Stomach (tissue), 9 donors: Measurements from ENCODE around the gene MAJIN. TPM values are rescaled to one million over a fixed set of nuclear protein-coding genes. Genes with fewer than 3 reads are reported as not detected.

Source experiments
- DNase-seq, 2 donors: peaks; one replicate each; pipeline versions ENCODE4 v3.0.0 to v3.0.0-alpha.2; 2013 to 2019
- H3K27ac ChIP-seq, 5 donors: fragments of 200-600 bp in 4 of 5; sonication (generic) in 4 of 5; one replicate each; pipeline ENCODE4 v1.5.1; 2013 to 2019; ENCODE audit warnings: mild to moderate bottlenecking in 1 of 5, moderate library complexity in 1 of 5
- H3K27me3 ChIP-seq, 3 donors: fragments of 200-600 bp; sonication (generic); one replicate each; pipeline ENCODE4 v1.5.1; 2017 to 2019; ENCODE audit warnings: mixed run types in 1 of 3
- H3K36me3 ChIP-seq, 4 donors: fragments of 200-600 bp; sonication (generic); 1 replicate in 3 of 4; 2 replicates in 1 of 4; pipeline ENCODE4 v1.5.1; 2016 to 2019
- H3K4me1 ChIP-seq, 4 donors: fragments of 200-600 bp; sonication (generic); one replicate each; pipeline ENCODE4 v1.5.1; 2016 to 2019
- H3K4me3 ChIP-seq, 4 donors: fragments of 200-600 bp; sonication (generic) in 3 of 4; one replicate each; pipeline ENCODE4 v1.5.1; 2016 to 2019; ENCODE audit warnings: mild to moderate bottlenecking in 1 of 4
- H3K9me3 ChIP-seq, 4 donors: fragments of 200-600 bp; sonication (generic); one replicate each; pipeline ENCODE4 v1.5.1; 2016 to 2019
- CTCF ChIP-seq, 7 experiments: fragments of 450-650 bp in 4 of 7; fragments of 200-600 bp in 3 of 7; sonication (generic) in 3 of 7; IDR thresholded peaks; one replicate each; pipeline ENCODE4 v1.5.1; 2016 to 2019; ENCODE audit warnings: antibody characterized with exemption in 7 of 7, control low read depth in 2 of 7, mild to moderate bottlenecking in 1 of 7
- EP300 ChIP-seq: sonication (generic); formaldehyde crosslinking; IDR thresholded peaks from one replicate; pipeline ENCODE4 v1.6.1; 2017; ENCODE audit warnings: antibody characterized with exemption
- POLR2A ChIP-seq, 4 donors: fragments of 450-650 bp; IDR thresholded peaks; one replicate each; pipeline ENCODE4 v1.6.1; 2016; ENCODE audit warnings: antibody characterized with exemption in 4 of 4, control low read depth in 2 of 4, mild to moderate bottlenecking in 1 of 4, moderate library complexity in 1 of 4
- POLR2AphosphoS5 ChIP-seq, 3 donors: sonication (generic); formaldehyde crosslinking; IDR thresholded peaks; one replicate each; pipeline ENCODE4 v1.6.1; 2016; ENCODE audit warnings: antibody characterized with exemption in 3 of 3
- WGBS, 5 donors: extraction: QIAGEN DNeasy Blood & Tissue Kit in 3 of 5; methylation state at CpG; one replicate each; pipeline versions ENCODE4 v1.1.5 to v1.1.7; 2013 to 2018; 5-methylcytosine and 5-hydroxymethylcytosine counted together
- intact Hi-C: fragments of 100-400 bp; cut with DNase I; formaldehyde crosslinking; loops from one replicate; pipeline ENCODE4 v1.15.1; 2023; ENCODE audit warnings: low total_unique reads
- polyA plus RNA-seq, 3 donors: library from polyadenylated mRNA; stranded (reverse); fragments of 200-250 nt; gene quantifications; one replicate each; pipeline ENCODE4 v1.2.3, GENCODE V29; 2013
- total RNA-seq, 5 donors: library from RNA; depleted of rRNA; stranded (reverse); fragments of >200 nt; gene quantifications; one replicate each; pipeline versions ENCODE4 v1.1.0 to v1.2.3, GENCODE V29; 2014 to 2016
- donor health status: healthy with polysubstance abuse.
- donor health status: Bipolar disorder and iron deficiency.
- donor health status: healthy.

The MAJIN gene
- total and polyA plus RNA-seq, 8 donors = 0.20 TPM; not detected in 7

GRCh38 chr11:65002706-65003105, 30.8 kb upstream of the MAJIN start:
- 58 to 81% (median 70%) methylated on average over 5 of the region's 5 CpGs for WGBS, 5 donors
- H3K27me3 ChIP-seq = no peaks in the 10 kb centered on the region
- H3K27ac ChIP-seq = no peak overlapping the region
- H3K4me1 ChIP-seq = no peaks in the 10 kb centered on the region
- no peak for TF ChIP-seq EP300
- TF ChIP-seq POLR2A (IDR thresholded peaks at IDR 0.05) = no peak
- intact Hi-C loops = no loop called here
- H3K4me3 ChIP-seq = no peak overlapping the region
- no peaks in the 10 kb centered on the region for H3K9me3 ChIP-seq
- peak in 1 of 2 donors; percentile 34 for DNase-seq
- no peaks in the 10 kb centered on the region for H3K36me3 ChIP-seq

DNA sequence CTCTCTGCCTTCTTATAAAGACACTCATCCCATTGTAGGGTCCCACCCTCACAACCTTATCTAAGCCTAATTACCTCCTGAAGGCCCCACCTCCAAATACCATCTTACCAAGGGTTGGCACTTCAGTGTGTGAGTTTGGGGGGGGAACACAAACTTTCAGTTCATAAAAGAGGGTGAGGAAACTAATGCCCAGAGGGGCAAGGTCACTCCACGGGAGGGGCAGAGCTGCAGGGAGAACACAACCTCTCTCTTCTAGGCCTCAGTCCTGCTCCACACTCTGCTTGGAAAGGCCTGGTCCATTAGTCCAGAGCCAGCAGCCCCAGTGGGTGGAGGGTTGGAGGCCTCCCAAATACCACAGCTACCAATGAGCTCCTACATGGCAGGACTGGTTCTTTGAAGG, 27.6 kb upstream of the MAJIN start:
- 60 to 100% (median 83%) methylated on average over 1 of the region's 1 CpG for WGBS, 5 donors
- TF ChIP-seq CTCF (IDR thresholded peaks at IDR 0.05) = no peak
- no peak for TF ChIP-seq POLR2A (IDR thresholded peaks at IDR 0.05)
- TF ChIP-seq EP300 = no peak
- no peak for TF ChIP-seq POLR2AphosphoS5 (IDR thresholded peaks at IDR 0.05)
- intact Hi-C loops = loop anchor here (10.0 kb wide), 1 partner anchor 85 kb away; the partner anchor contains the start of gene ATG2A
- Histone ChIP-seq H3K9me3 (no peaks in the 10 kb centered on the region), H3K27ac (no peak overlapping the region), H3K27me3 (no peaks in the 10 kb centered on the region), H3K4me1 (peaks cover 6 to 29% (median 28%) of the 10 kb centered on the region in 4 donors), H3K36me3 (peaks cover 0 to 2% (median 0%) of the 10 kb centered on the region in 4 donors), H3K4me3 (no peak overlapping the region)
- no peak for DNase-seq

DNA sequence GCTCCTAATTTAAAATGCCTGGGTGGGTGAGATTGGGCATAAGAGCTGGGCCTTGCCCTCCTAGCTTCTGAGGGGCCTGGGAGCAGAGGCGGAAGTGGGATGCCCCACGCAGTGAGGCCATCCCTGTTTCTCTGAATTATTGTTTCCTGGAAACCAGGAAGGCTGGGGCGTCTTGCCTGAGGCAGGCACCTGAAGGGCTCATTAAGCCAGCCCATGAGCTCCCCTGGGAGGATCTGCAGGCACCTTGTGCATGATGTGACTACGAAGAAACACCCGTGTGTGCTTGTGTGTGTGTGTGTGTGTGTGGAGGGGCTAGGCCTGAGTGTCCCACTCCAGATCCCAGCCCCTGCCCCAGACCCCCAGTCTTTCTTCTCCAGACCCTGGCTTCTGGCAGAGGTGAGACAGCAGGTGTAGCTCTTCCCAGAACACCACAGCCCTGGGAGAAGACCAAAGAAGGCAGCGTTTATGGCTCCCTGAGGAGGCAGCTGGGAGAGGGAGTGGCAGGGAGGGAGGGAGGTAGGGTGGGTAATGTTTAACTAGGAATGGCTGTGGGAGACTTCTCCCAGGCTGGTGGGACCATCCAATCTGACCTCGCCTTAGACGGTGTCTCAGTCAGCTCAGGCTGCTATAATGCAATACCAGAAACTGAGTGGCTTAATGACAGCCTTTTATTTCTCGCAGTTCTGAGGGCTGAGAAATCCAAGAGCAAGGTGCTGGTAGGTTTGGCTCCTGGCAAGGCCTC, 27.0 kb upstream of the MAJIN start:
- Histone ChIP-seq H3K4me3 (no peak overlapping the region), H3K4me1 (peaks cover 6 to 31% (median 28%) of the 10 kb centered on the region in 4 donors), H3K36me3 (peaks cover 0 to 8% (median 2%) of the 10 kb centered on the region in 4 donors), H3K9me3 (no peaks in the 10 kb centered on the region), H3K27me3 (no peaks in the 10 kb centered on the region), H3K27ac (no peak overlapping the region)
- TF ChIP-seq POLR2A (IDR thresholded peaks at IDR 0.05) (no peak), POLR2AphosphoS5 (IDR thresholded peaks at IDR 0.05) (no peak)
- peak in 1 of 2 donors; percentile 65 for DNase-seq
- WGBS, 5 donors = 60 to 67% (median 65%) methylated on average over 6 to 9 of the region's 9 CpGs
- intact Hi-C loops = loop anchor here (10.0 kb wide), 1 partner anchor 84 kb away; the partner anchor contains the start of gene ATG2A

DNA sequence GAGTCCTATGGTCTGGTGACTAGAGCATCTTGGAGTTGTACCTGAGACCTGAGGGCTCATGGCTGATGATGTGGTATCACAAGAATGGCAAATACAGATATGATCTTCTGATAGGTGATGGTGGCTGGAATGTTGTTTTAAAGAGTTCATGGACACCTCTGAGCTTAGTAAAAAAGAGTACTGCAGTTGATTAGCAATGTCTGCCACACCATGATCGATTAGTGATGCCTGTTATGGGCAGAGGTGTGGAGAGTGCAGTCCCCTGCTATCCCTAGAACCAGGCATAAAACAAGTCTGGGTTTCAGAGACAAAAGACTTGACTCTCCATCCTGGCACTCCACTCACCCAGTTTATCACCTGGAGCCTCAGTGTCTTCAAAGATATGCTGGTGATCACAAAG, 26.2 kb upstream of the MAJIN start:
- Histone ChIP-seq H3K4me1 (peaks cover 6 to 31% (median 28%) of the 10 kb centered on the region in 4 donors), H3K36me3 (peaks cover 0 to 15% (median 4%) of the 10 kb centered on the region in 4 donors), H3K27ac (no peak overlapping the region), H3K4me3 (no peak overlapping the region), H3K27me3 (no peaks in the 10 kb centered on the region), H3K9me3 (no peaks in the 10 kb centered on the region)
- intact Hi-C loops = loop anchor here (10.0 kb wide), 1 partner anchor 83 kb away; the partner anchor contains the start of gene ATG2A
- 63 to 93% (median 85%) methylated on average over 1 of the region's 1 CpG for WGBS, 5 donors
- TF ChIP-seq POLR2AphosphoS5 (IDR thresholded peaks at IDR 0.05) = no peak
- no peak for TF ChIP-seq CTCF (IDR thresholded peaks at IDR 0.05)
- no peak for TF ChIP-seq EP300
- no peak for TF ChIP-seq POLR2A (IDR thresholded peaks at IDR 0.05)
- no peak for DNase-seq

- 13 to 20% (median 19%) methylated on average over 9 of the region's 9 CpGs for WGBS, 5 donors
- Histone ChIP-seq H3K36me3 (peaks cover 0 to 26% (median 14%) of the 10 kb centered on the region in 4 donors), H3K27me3 (no peaks in the 10 kb centered on the region), H3K27ac (peak within 1 kb of the TSS; percentile 57 to 90 (median 84)), H3K4me3 (peak within 1 kb of the TSS; percentile 49 to 59 (median 52)), H3K9me3 (no peaks in the 10 kb centered on the region), H3K4me1 (peaks cover 6 to 31% (median 28%) of the 10 kb centered on the region in 4 donors)
- intact Hi-C loops = loop anchor here (10.0 kb wide), 1 partner anchor 82 kb away; the partner anchor contains the start of gene ATG2A
- peak; percentile 89 to 91 for DNase-seq
- TF ChIP-seq EP300 (no peak), POLR2A (IDR thresholded peaks at IDR 0.05) (peak in 2 of 4 donors; percentile 27 to 49), POLR2AphosphoS5 (IDR thresholded peaks at IDR 0.05) (peak; percentile 58 to 90 (median 87)), CTCF (IDR thresholded peaks at IDR 0.05) (peak in 5 of 7 experiments; percentile 26 to 64 (median 44))
Measured at GRCh38 chr11:64996710-64997380, 24.9 kb upstream of the MAJIN start, which contains the start of gene BATF2. TSS of gene BATF2 (minus strand) at chr11:64996971. CDS start at chr11:64996914, 57 bp downstream.
